HG03196 (cell line): ENCODE data around the gene GNB2.

Experiments
- ATAC-seq: cut with Tn5 transposase; IDR thresholded peaks from one replicate; pipeline ENCODE4 v1.9.1; 2021; ENCODE audit not compliant: unreplicated experiment

GNB2 gene

GRCh38 chr7:100680576-100681271 is 7.2 kb downstream of the GNB2 start:
- no peak for ATAC-seq

- ATAC-seq, result no peak
Observed at GRCh38 chr7:100681491-100682227, 8.1 kb downstream of the GNB2 start.

GRCh38 chr7:100682228-100682741 is 8.7 kb downstream of the GNB2 start:
- no peak for ATAC-seq

- ATAC-seq, result no peak
Observed at GRCh38 chr7:100682991-100683658, 9.6 kb downstream of the GNB2 start.

- ATAC-seq, result no peak
Observed at GRCh38 chr7:100683659-100684533, 10.4 kb downstream of the GNB2 start.

GRCh38 chr7:100684534-100685042 is 11.0 kb downstream of the GNB2 start:
- ATAC-seq, result no peak

GRCh38 chr7:100685049-100685605 is 11.6 kb downstream of the GNB2 start:
- no peak for ATAC-seq

GRCh38 chr7:100685631-100686145 is 12.1 kb downstream of the GNB2 start:
- ATAC-seq, result no peak

GRCh38 chr7:100686201-100686821 is 12.8 kb downstream of the GNB2 start:
- no peak for ATAC-seq

GRCh38 chr7:100686822-100687211 is 13.3 kb downstream of the GNB2 start:
- ATAC-seq, result no peak

- no peak for ATAC-seq
Observed at GRCh38 chr7:100687261-100687660, 13.7 kb downstream of the GNB2 start.

GRCh38 chr7:100687751-100688300 is 14.3 kb downstream of the GNB2 start:
- ATAC-seq, result no peak

- ATAC-seq, result no peak
Observed at GRCh38 chr7:100688326-100688860, 14.9 kb downstream of the GNB2 start.

GRCh38 chr7:100689230-100690135 is 15.9 kb downstream of the GNB2 start:
- ATAC-seq, result no peak

- no peak for ATAC-seq
Observed at GRCh38 chr7:100691676-100692577, 18.4 kb downstream of the GNB2 start.

- ATAC-seq, result no peak
Observed at GRCh38 chr7:100692578-100692961, 19.0 kb downstream of the GNB2 start.
